Measurements from ENCODE around the gene KIF2A. TPM values are rescaled to one million over a fixed set of nuclear protein-coding genes. Genes with fewer than 3 reads are reported as not detected.

The KIF2A gene
- total RNA-seq, 1 experiment from 2014 or later: 42.9 TPM

GRCh38 chr5:62421414-62421813 lies 115.4 kb downstream of the KIF2A start:
- CTCF ChIA-PET: no interaction called here
- Histone ChIP-seq H3K79me2 (ENCODE audit: insufficient read depth, low read length) (peaks cover 100% of the 10 kb centered on the region), H4K20me1 (ENCODE audit: insufficient read depth) (0 out of 2 replicates have a peak, but pooled peaks cover 4% of the 10 kb centered on the region), H3K4me2 (ENCODE audit: low read length) (no peak overlapping the region), H3K36me3 (ENCODE audit: control insufficient read depth in 1 of 2, insufficient read depth in 2 of 2, low read length in 2 of 2) (0 out of 4 replicates have a peak, but pooled peaks cover 0 to 4% of the 10 kb centered on the region in 2 experiments), H3K27me3 (ENCODE audit: insufficient read depth, low read length) (no peaks in the 10 kb centered on the region), H3K27ac (ENCODE audit: low read depth, low read length) (no peak overlapping the region), H2AFZ (ENCODE audit: low read depth, low read length, poor library complexity, severe bottlenecking) (no peak overlapping the region), H3K9ac (ENCODE audit: low read length) (no peak overlapping the region), H3K4me3 (replicated peaks in 1 of 2; ENCODE audit: low read depth in 1 of 2, low read length in 2 of 2) (no peak overlapping the region), H3K9me2 (ENCODE audit: insufficient read depth) (no peaks in the 10 kb centered on the region), H3K4me1 (ENCODE audit: control insufficient read depth in 1 of 2, insufficient read depth in 2 of 2, low read length in 2 of 2) (no peaks in the 10 kb centered on the region), H3K9me3 (ENCODE audit: control insufficient read depth in 1 of 2, insufficient read depth in 1 of 2, low read depth in 1 of 2, low read length in 2 of 2) (no peaks in the 10 kb centered on the region)
- POLR2A ChIA-PET: no interaction called here
- intact Hi-C loops (cut with micrococcal nuclease): no loop called here
- RAD21 ChIA-PET (ENCODE audit: low non-redundant PET in 1 of 2, low total read pairs in 2 of 2, uncharacterized antibody in 2 of 2, unreplicated experiment in 2 of 2): no interaction called here
- TF ChIP-seq YY1 (IDR thresholded peaks at IDR 0.05; ENCODE audit: extremely low read depth, insufficient replicate concordance, low read depth, low read length) (no peak), CTCF (IDR thresholded peaks at IDR 0.05 in 2 of 3, conservative IDR thresholded peaks at IDR 0.05 in 1 of 3; ENCODE audit: borderline replicate concordance in 1 of 3, insufficient read depth in 1 of 3, low read depth in 2 of 3, low read length in 2 of 3) (no peak), ZFX (IDR thresholded peaks at IDR 0.05) (no peak), CBX3 (IDR thresholded peaks at IDR 0.05; ENCODE audit: low read depth) (no peak), EZH2phosphoT487 (IDR thresholded peaks at IDR 0.05; ENCODE audit: borderline replicate concordance) (no peak), SP1 (IDR thresholded peaks at IDR 0.05; ENCODE audit: low read depth) (no peak), POLR2A (IDR thresholded peaks at IDR 0.05; ENCODE audit: borderline replicate concordance, extremely low read depth, insufficient read depth, insufficient read length) (no peak)
- TF ChIP-seq, protein P1, sequence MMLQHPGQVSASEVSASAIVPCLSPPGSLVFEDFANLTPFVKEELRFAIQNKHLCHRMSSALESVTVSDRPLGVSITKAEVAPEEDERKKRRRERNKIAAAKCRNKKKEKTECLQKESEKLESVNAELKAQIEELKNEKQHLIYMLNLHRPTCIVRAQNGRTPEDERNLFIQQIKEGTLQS (IDR thresholded peaks at IDR 0.05): no peak
- no TSS peak for BruUV-seq (replicated peaks)
- DNase-seq (ENCODE audit: low read depth, low spot score) (no peak), ATAC-seq (no peak)

GRCh38 chr5:62424763-62425162 lies 118.8 kb downstream of the KIF2A start:
- H3K4me3 ChIP-seq (replicated peaks in 1 of 2; ENCODE audit: low read depth in 1 of 2, low read length in 2 of 2): no peak overlapping the region
- no peak for ATAC-seq
- BruUV-seq (replicated peaks): no TSS peak

More at GRCh38 chr5:62424763-62425162, 118.8 kb downstream of the KIF2A start:
- Histone ChIP-seq H4K20me1 (ENCODE audit: insufficient read depth) (no peaks in the 10 kb centered on the region), H3K27me3 (ENCODE audit: insufficient read depth, low read length) (no peaks in the 10 kb centered on the region), H3K9me2 (ENCODE audit: insufficient read depth) (no peaks in the 10 kb centered on the region), H3K27ac (ENCODE audit: low read depth, low read length) (no peak overlapping the region), H3K36me3 (ENCODE audit: control insufficient read depth in 1 of 2, insufficient read depth in 2 of 2, low read length in 2 of 2) (no peaks in the 10 kb centered on the region), H3K79me2 (ENCODE audit: insufficient read depth, low read length) (peaks cover 100% of the 10 kb centered on the region), H3K9me3 (ENCODE audit: control insufficient read depth in 1 of 2, insufficient read depth in 1 of 2, low read depth in 1 of 2, low read length in 2 of 2) (no peaks in the 10 kb centered on the region), H3K4me1 (ENCODE audit: control insufficient read depth in 1 of 2, insufficient read depth in 2 of 2, low read length in 2 of 2) (no peaks in the 10 kb centered on the region), H2AFZ (ENCODE audit: low read depth, low read length, poor library complexity, severe bottlenecking) (no peak overlapping the region), H3K4me2 (ENCODE audit: low read length) (no peak overlapping the region), H3K9ac (ENCODE audit: low read length) (no peak overlapping the region)
- TF ChIP-seq SRF (IDR thresholded peaks at IDR 0.05; ENCODE audit: low read depth) (no peak), EGR1 (IDR thresholded peaks at IDR 0.05; ENCODE audit: low read depth) (no peak), POLR2A (IDR thresholded peaks at IDR 0.05; ENCODE audit: borderline replicate concordance, extremely low read depth, insufficient read depth, insufficient read length) (no peak), ZNF274 (IDR thresholded peaks at IDR 0.05; ENCODE audit: low read depth, low read length) (no peak), CEBPB (IDR thresholded peaks at IDR 0.05; ENCODE audit: low read depth) (no peak), RAD21 (IDR thresholded peaks at IDR 0.05; ENCODE audit: low read depth) (no peak)
- no peak for DNase-seq (ENCODE audit: low read depth, low spot score)
- ChIA-PET POLR2A (no interaction called here), RAD21 (ENCODE audit: low non-redundant PET in 1 of 2, low total read pairs in 2 of 2, uncharacterized antibody in 2 of 2, unreplicated experiment in 2 of 2) (no interaction called here), CTCF (no interaction called here)
- intact Hi-C loops (cut with micrococcal nuclease): no loop called here

All from HCT116 (cell line).